GM18499 (cell line): ENCODE measurements around the gene HNF4A.

Experiments
- ATAC-seq: cut with Tn5 transposase; IDR thresholded peaks from one replicate; pipeline ENCODE4 v1.9.1; 2021; ENCODE audit warnings: moderate number of reproducible peaks; ENCODE audit not compliant: insufficient read depth, unreplicated experiment

The HNF4A gene

GRCh38 chr20:44435630-44436335, 80.3 kb downstream of the HNF4A start:
- no peak for ATAC-seq

GRCh38 chr20:44436393-44436792, 80.9 kb downstream of the HNF4A start:
- ATAC-seq: no peak

GRCh38 chr20:44437497-44437896, 82.0 kb downstream of the HNF4A start:
- no peak for ATAC-seq

GRCh38 chr20:44438782-44439181, 83.3 kb downstream of the HNF4A start:
- ATAC-seq: no peak

GRCh38 chr20:44439318-44439717, 83.8 kb downstream of the HNF4A start:
- no peak for ATAC-seq

GRCh38 chr20:44442298-44443070, 87.0 kb downstream of the HNF4A start:
- no peak for ATAC-seq

DNA sequence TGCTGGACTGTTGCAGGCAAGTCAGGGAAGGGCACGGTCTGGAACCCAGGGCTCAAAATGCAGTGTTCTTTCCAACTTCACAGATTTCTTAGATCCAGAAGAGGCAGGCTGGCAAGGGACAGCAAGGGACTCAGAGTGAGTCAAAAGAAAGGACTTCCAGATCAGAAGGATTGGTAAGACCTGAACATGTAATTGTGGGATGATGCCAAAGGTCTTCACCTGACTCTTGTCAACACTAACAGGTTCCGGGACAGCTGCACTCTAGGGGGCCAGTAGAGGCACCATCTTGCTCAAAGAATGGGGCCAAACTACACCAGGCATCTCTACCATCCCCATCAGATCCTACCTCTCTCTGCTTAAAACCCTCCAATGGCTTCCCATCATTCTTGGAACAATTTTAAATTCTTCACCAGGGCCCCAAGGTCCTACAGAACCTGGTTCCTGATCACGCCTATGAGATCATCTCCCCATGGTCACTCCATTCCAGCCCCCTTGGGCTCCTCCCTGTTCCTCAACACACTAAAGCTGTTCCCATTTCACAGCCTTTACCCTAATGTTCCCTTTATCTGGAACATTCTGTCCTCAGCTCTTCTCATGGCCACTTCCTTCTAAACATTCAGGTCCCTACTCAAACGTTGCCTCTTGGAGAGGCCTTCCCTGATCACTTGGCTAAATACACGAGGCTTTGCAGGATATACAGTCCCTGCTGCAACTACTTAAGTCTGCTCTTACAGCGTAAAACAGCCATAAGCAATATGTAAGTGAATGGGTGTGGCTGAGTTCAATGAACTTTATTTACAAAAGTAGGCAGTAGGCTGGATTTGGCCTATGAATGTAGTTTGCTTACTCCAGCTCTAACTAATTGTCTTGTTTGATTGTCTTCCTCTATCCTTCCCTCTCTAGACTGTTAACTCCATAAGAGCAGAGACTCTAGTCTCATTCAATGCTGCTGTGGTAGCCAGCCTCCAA, 90.5 kb downstream of the HNF4A start:
- ATAC-seq: no peak

DNA sequence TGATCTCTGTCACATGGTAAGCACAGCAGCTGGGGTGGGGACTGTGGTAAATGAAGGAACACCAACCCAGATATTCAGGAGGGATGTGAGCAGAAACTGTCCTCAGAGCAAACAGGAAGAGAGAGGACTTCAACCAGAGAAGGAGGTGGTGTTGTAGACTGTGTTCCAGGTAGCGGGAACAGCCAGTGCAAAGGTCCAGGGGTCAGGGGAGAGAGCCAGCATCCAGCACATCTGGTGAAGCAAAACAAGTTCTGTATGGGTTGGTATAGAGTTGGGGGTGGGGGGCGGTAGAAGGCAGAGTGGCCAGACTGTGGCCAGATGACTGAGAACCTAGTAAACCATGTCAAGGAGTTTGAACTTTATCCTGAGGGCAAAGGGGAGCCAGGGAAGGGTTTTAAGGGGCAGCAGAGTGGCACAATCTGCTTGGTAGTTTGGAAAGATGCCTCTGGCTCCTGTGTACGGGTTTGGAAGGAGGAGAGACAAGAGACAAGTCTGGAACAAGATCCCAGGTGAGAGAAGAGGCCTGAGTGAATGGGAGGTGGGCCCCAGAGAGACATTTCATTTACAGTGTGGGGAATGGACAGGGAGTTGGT, 92.4 kb downstream of the HNF4A start:
- ATAC-seq: no peak

GRCh38 chr20:44448753-44449546, 93.5 kb downstream of the HNF4A start:
- ATAC-seq: no peak

- ATAC-seq: no peak
Observed at GRCh38 chr20:44449864-44450263, 94.4 kb downstream of the HNF4A start.

DNA sequence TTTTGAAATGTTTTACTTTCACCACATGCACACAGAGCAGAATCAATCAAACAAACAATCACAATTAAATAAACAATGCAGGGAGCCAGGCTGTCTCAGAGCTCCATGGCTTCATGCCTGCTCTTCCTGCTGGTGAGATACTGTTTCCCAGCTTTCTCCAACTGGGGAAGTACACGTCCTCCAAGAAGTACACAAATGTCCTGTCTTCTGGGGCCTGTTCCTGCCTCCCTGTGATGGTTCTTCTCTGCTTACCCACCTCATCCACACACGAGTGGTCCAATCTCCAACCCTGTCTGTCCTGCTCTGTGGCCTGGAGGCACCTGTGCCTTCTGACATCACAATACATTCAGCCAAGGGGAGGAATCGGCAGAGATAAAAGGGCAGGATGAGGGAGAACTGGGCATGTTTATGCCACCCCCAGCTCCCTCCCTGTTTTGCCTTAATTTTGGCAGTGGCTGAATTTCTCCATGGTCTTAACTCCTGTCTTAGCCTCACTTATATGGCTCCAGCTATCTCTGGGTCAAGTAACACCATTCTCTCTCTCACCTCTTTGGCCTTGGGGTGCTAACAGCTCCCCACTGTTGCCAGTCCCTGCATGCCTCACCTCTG, 94.9 kb downstream of the HNF4A start:
- ATAC-seq: no peak

- no peak for ATAC-seq
Observed at GRCh38 chr20:44450903-44451450, 95.5 kb downstream of the HNF4A start.

DNA sequence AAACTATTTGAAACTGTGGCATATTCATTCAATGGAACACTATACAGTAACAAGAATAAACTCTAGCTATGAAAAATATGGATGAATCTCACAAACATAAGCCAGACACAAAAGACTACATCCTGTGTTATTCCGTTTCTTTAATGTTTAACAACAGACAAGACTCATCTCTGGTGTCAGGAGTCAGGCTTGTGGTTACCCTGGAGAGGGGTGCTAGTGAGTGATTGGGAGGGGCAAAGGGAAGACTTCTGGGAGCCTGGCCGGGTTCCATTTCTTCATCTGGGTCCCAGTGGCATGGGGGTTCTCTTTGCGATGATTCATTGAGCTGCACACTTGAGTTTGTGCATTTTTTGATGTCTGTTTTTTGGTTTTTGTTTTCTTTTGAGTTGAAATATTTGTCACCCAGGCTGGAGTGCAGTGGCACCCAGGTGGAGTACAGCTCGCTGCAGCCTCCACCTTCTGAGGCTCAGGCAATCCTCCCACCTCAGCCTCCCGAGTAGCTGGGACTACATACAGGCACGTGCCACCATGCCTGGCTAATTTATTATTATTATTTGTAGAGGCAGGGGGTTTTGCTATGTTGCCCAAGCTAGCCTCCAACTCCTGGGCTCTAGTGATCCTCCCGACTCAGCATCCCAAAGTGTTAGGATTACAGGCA, 98.9 kb downstream of the HNF4A start:
- ATAC-seq: no peak

- ATAC-seq: no peak
Observed at GRCh38 chr20:44455126-44455525, 99.6 kb downstream of the HNF4A start.

DNA sequence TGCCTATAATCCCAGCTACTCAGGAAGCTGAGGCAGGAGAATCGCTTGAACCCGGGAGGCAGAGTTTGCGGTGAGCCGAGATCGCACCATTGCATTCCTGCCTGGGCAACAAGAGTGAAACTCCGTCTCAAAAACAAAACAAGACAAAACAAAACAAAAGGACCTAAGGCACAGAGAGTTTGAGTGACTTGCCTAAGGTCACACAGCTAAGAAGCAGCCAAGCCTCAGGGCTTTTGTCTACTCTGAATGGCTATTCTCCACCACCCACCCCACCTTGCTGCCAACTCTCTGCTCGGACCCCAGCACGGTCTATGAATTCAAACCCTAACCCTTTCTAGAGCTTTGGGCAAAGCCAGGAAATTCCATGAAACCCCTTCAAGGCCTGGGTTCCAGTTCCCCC, 101.1 kb downstream of the HNF4A start:
- no peak for ATAC-seq

DNA sequence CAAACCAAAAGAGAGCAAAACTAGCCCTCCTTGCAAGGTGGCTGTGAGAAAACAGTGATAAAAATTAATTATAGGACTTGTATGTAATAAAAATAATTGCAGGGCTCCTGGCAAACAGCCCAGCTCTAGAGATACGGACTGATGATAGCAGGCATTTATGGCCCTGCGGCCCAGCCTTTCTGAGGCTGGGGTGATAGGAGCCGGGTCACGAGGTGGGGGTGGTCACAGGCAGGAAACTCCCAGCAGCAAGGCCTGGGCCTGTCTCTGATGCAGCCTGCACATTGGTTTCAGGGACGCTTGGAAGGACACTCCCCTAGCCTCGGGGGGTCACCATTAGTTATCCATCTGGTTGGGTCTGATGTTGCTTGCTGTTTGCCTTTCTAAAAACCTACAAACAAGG, 101.5 kb downstream of the HNF4A start:
- ATAC-seq: no peak

DNA sequence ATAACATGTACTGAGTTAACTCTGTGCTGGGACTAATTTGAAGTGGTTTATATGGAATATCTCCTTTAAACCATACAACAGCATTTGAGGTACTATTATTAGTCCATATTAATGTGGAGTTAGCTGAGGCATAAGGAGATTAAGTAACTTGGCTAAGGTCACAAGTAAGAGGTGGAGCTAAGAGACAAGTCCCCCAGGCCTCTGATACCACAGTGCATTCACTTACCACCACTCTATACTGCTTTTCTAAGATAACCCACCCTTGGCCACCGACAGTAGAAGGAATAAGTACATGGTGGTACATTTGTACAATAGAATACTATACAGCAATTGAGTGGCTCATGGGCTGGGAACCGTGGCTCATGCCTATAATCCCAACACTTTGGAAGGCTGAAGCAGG, 103.8 kb downstream of the HNF4A start:
- ATAC-seq: no peak

GRCh38 chr20:44460795-44461141, 105.3 kb downstream of the HNF4A start:
- ATAC-seq: no peak
